ENCODE results near the gene LPCAT1. TPM values are rescaled to one million over a fixed set of nuclear protein-coding genes. Genes with fewer than 3 reads are reported as not detected.

The LPCAT1 gene
- total and polyA plus RNA-seq, 10 of the 15 experiments (the other 5 are each of a cell fraction or from before 2014, with no cell fraction given), result 2.3 to 109 (median 72.7) TPM

- BruUV-seq (replicated peaks), result no TSS peak
- TF ChIP-seq CEBPZ (IDR thresholded peaks at IDR 0.05; ENCODE audit: low read depth, low read length), result no peak
- TF ChIP-seq MXI1 (IDR thresholded peaks at IDR 0.05; ENCODE audit: low read depth, low read length), result no peak
- TF ChIP-seq NR2C1 (IDR thresholded peaks at IDR 0.05), result no peak
- TF ChIP-seq POU2F2 (IDR thresholded peaks at IDR 0.05; ENCODE audit: borderline replicate concordance, low read depth, low read length), result no peak
- TF ChIP-seq, protein P1, sequence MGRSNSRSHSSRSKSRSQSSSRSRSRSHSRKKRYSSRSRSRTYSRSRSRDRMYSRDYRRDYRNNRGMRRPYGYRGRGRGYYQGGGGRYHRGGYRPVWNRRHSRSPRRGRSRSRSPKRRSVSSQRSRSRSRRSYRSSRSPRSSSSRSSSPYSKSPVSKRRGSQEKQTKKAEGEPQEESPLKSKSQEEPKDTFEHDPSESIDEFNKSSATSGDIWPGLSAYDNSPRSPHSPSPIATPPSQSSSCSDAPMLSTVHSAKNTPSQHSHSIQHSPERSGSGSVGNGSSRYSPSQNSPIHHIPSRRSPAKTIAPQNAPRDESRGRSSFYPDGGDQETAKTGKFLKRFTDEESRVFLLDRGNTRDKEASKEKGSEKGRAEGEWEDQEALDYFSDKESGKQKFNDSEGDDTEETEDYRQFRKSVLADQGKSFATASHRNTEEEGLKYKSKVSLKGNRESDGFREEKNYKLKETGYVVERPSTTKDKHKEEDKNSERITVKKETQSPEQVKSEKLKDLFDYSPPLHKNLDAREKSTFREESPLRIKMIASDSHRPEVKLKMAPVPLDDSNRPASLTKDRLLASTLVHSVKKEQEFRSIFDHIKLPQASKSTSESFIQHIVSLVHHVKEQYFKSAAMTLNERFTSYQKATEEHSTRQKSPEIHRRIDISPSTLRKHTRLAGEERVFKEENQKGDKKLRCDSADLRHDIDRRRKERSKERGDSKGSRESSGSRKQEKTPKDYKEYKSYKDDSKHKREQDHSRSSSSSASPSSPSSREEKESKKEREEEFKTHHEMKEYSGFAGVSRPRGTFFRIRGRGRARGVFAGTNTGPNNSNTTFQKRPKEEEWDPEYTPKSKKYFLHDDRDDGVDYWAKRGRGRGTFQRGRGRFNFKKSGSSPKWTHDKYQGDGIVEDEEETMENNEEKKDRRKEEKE (IDR thresholded peaks at IDR 0.05), result no peak
- no peak for TF ChIP-seq ATF7 (IDR thresholded peaks at IDR 0.05; ENCODE audit: low read depth)
- TF ChIP-seq POLR2AphosphoS5 (IDR thresholded peaks at IDR 0.05; ENCODE audit: low read length), result no peak
- TF ChIP-seq NFYB (IDR thresholded peaks at IDR 0.05; ENCODE audit: insufficient read depth, low read depth, low read length), result no peak
- TF ChIP-seq PAX5 (IDR thresholded peaks at IDR 0.05; ENCODE audit: borderline replicate concordance, low read depth, low read length), result no peak
- FAIRE-seq (no peak), DNase-seq (ENCODE audit: low read depth, low spot score) (no peak), ATAC-seq (no peak)
- H3K9ac ChIP-seq (ENCODE audit: control insufficient read depth, insufficient read depth, low read length), result no peak overlapping the region
- H3K27me3 ChIP-seq (replicated peaks in 1 of 2; ENCODE audit: control insufficient read depth in 2 of 2, insufficient read depth in 2 of 2, low read length in 1 of 2), result peaks cover 4 to 8% of the 10 kb centered on the region in 2 experiments; a peak in 3 of 4 replicates
- intact Hi-C loops (cut with micrococcal nuclease; ENCODE audit: unreplicated experiment) (no loop called here), in situ Hi-C loops (cut with MboI) (no loop called here)
- H2AFZ ChIP-seq (ENCODE audit: control insufficient read depth, low read depth, low read length), result no peak overlapping the region
- no peaks in the 10 kb centered on the region for H4K20me1 ChIP-seq (ENCODE audit: control insufficient read depth, insufficient read depth)
- SMC1A ChIA-PET (ENCODE audit: uncharacterized antibody, unreplicated experiment), result no interaction called here
- 45% methylated on average over 24 of the region's 24 CpGs for WGBS (ENCODE audit: insufficient coverage, insufficient replicate concordance, low lambda C conversion rate, missing lambda C conversion rate)
- H3K9me3 ChIP-seq (replicated peaks; ENCODE audit: control insufficient read depth, insufficient read depth, low read length), result no peaks in the 10 kb centered on the region; the same call in 2 of the 3 replicates
- CTCF ChIA-PET, result no interaction called here
- no peak overlapping the region for H3K4me2 ChIP-seq (ENCODE audit: control insufficient read depth, insufficient read depth)
- no peaks in the 10 kb centered on the region for H3K36me3 ChIP-seq (ENCODE audit: control insufficient read depth in 2 of 2, insufficient read depth in 2 of 2, low read length in 1 of 2)
- no peaks in the 10 kb centered on the region for H3K4me1 ChIP-seq (ENCODE audit: control insufficient read depth, insufficient read depth, low read length)
- H3K27ac ChIP-seq (ENCODE audit: control insufficient read depth, insufficient read depth), result no peak overlapping the region
- H3K4me3 ChIP-seq, result no peak overlapping the region
- POLR2A ChIA-PET, result no interaction called here
- RAD21 ChIA-PET (ENCODE audit: unreplicated experiment), result no interaction called here
- H3K79me2 ChIP-seq (ENCODE audit: control insufficient read depth, insufficient read depth, low read length), result no peaks in the 10 kb centered on the region
Measured at GRCh38 chr5:1441166-1441865, 82.4 kb downstream of the LPCAT1 start.
